Ishikawa (cell line): ENCODE measurements around the gene DCP1B.

ENCODE experiments used
- EP300 ChIP-seq: IDR thresholded peaks from 2 replicates; pipeline ENCODE4 v1.6.1; 2012; ENCODE audit warnings: borderline replicate concordance
- FOXM1 ChIP-seq: IDR thresholded peaks from 2 replicates; pipeline ENCODE4 v1.6.1; 2012; ENCODE audit warnings: low read depth, borderline replicate concordance
- RAD21 ChIP-seq: IDR thresholded peaks from 2 replicates; pipeline ENCODE4 v1.6.1; 2012; ENCODE audit warnings: low read depth
- TAF1 ChIP-seq: IDR thresholded peaks from 2 replicates; pipeline ENCODE4 v1.6.1; 2012; ENCODE audit warnings: low read depth, mild to moderate bottlenecking

DNA sequence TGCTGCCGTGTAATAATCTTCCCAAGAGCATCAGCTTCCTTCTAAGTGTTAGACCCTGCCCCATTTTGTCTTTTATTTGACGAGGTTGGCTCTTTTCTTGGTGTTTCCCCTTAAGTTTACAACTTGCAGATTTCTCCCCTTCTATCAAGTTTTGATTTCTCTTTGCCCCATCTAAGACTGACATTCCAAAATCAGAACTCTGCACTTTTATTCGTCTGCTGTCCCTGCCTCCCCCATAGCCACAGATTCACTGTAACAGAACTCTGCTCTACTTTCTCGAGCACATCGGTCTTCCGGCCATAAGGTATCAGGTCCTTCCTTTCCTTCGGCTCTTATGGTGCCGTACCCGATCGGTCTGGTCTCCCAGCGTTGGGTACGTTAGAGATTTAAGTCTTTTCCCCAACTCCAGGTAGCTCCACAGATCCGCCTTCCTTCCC is 563 bp downstream of the DCP1B start:
- TF ChIP-seq EP300, result no peak
- no peak for TF ChIP-seq TAF1
- TF ChIP-seq FOXM1, result no peak
- TF ChIP-seq RAD21, result no peak
